GM18505 (cell line): Measurements from ENCODE around the gene CLIC1.

ENCODE experiments used
- ATAC-seq: cut with Tn5 transposase; IDR thresholded peaks from one replicate; pipeline ENCODE4 v1.9.1; 2021; ENCODE audit not compliant: unreplicated experiment
- POLR2A ChIP-seq: IDR thresholded peaks from 4 replicates; pipeline ENCODE4 v1.6.1; 2011; ENCODE audit warnings: borderline replicate concordance; ENCODE audit not compliant: insufficient read depth, insufficient read length; ENCODE audit errors: extremely low read depth

The CLIC1 gene

DNA sequence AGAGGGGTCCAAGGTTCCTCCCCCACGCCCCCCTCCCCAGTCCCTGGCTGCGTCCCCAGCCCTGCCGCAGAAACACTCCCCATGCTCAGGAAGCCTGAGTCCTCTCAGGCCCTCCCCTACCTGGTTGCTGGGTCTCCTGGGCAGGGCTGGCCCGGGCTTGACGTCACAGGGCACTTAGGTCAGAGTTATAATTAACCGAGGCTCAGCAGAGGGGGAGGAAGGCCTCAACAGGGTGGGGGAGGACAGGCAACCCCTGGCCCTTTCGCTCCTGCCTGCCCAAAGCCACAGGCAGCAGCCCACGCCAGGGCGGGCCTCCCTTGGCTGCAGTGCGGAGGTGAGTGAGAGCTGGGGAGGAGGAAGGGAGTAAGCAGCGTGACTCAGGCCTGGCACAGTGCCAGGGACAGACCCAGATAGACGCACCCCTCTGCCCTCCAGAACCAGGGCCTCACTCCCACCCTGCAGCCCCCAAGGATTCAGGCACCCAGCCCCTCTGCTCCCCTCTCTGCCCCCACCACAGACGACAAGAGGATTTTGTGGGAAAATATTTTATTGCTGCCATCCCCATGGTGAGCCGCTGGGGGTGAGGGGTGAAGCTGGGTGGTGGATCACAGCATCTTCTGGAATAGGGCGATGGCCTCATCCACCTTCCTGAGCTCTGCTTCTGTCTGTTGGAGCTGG is 40.8 kb upstream of the CLIC1 start, which contains the start of gene VWA7:
TSS of gene VWA7 (minus strand) at position 340 of the 678 bp plus-strand sequence. CDS start 549 bp downstream, outside the sequence.
- TF ChIP-seq POLR2A: peak; percentile 30
- peak; percentile 64 for ATAC-seq

DNA sequence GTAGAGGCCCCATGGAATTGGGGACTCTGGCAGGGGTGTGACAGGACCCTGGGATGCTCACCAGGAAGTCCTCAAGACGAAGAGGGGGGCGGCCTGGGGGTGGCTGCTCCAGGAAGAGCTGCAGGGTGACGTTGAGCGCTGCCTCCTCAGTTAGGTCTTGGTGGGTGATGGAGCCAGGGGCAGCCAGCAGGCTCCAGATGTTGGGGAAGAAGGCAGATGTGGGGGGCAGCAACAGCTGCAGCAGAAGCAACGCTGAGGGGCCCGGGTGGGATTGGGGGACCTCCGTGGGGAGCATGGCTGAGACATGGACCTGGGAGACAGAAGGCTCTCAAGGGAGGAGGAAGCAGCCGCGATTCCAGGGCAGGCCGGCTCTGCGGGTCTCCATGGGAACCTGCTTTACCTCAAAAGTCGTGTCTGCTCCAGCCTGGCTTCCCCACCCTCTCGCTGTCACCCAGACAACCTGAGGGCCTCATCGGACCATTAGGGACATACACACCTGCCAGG is 40.2 kb upstream of the CLIC1 start:
- no peak for TF ChIP-seq POLR2A
- ATAC-seq: no peak

DNA sequence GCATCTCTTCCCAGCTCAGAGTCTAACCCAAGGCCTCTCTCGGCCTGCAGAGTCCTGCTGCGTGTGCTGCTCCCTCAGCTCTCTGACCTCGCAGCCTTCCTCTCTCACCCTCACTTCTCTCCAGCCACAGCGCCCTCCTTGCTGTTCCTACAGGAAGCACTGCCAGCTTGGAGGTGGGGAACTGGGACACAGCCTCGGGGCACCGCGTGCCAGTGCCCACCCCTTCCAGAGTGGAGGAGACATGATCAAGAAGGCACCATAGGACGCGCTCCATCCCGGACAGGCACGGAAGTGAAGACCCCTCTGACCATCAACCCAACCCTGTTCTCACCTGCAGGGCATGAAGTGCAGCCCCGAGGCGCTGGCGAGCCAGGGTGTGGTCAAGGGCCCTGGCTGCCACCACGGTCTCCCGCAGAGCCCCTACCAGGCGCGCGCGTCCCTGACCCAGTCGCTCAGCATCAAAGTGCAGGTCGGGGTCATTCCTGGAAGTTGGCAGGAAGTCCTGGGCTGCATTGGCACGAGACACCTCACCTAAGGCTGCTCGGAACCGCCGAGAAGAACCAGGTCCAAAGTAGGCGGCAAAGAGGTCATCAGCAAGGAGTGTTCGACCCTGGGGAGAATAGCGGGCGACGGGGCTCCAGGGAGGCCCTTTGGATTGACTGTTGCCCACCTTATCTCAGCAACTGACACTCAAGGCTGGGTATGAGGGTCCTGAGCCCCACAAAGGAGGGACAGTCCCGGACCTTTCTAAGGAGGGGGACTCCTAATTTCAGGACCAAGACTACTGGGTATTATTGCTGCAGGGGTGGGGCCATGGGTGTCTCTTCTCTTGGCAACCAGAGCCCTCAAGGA is 39.5 kb upstream of the CLIC1 start:
- no peak for TF ChIP-seq POLR2A
- no peak for ATAC-seq

DNA sequence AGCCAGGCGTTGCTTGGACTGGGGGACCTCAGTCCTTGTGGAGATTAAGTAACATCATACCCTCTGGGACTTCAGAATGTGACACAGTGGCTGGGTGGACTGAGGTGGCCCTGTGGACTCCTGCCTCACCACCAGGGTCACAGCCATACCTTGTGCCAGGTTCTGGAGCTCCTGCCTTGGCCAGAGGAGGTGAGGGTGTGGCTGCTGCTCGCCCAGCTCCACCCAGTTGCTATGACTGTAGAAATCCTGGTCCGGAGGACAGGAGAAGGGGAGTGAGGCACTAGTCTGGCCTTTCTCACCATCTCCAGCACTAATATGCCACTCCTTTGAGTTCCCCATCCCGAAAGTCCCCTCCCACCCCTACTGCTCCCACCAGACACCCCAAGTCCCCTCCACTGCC is 38.9 kb upstream of the CLIC1 start:
- ATAC-seq: no peak
- TF ChIP-seq POLR2A: no peak

DNA sequence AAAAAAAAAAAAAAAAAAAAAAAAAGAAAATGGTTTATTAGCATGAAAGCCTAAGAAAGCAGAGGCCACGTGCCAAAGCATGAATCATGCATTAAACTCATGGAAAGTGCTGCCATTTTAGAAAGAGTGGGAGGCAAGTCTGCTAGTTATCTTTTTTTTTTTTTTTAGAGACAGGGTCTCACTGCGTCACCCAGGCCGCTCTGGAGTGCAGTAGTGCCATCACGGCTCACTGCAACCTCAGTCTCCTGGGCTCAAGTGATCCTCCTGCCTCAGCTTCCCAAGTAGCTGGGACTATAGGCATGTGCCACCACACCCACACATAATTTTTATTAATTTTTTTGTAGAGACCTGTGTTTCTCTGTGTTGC is 35.6 kb upstream of the CLIC1 start:
- no peak for ATAC-seq
- TF ChIP-seq POLR2A: no peak

DNA sequence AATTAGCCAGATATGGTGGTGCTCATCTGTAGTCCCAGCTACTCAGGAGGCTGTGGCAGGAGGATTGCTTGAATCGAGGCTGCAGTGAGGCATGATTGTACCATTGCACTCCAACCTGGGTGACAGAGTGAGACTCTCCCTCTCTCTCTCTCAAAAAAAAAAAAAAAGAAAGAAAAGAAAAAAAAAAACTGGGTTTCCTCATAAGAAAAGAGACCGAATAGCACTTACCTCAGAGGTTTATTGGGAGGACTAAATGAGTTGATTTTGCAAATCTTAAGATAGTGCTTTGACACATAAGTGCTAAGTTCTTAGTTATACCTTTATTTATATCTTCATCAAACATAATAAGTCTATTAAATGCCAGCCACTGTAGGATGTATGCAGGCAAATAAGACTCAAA is 34.5 kb upstream of the CLIC1 start:
- no peak for TF ChIP-seq POLR2A
- ATAC-seq: no peak

DNA sequence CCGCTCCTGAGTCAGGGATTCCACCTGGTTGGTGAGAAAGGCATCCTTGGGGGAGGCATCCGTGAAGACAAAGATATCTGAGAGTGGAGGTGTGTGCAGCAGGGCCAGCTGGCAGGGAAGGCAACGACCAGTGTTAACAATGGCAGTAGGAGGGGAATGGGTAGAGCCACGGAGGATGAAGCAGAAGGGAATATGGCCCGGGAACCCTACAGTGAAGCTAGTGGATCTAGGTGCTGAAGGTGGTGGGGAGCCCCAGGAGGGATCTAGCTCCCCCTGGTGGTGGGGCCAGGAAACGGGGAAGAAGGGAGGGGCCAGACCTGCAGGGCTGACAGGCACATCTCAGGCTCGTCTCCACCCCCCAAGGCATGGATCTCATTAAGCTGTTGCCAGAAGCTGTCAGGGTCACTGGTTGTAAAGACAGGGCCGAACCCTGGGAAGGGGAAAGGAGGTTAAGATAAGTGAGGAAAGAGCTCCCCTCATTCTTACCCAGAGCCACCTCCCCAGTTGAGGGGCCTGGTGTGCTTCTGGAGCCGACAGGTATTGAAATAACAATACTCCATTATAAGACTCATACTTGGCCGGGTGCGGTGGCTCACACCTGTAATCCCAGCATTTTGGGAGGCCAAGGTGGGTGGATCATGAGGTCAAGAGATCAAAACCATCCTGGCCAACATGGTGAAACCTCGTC is 33.5 kb upstream of the CLIC1 start:
- no peak for ATAC-seq
- no peak for TF ChIP-seq POLR2A

DNA sequence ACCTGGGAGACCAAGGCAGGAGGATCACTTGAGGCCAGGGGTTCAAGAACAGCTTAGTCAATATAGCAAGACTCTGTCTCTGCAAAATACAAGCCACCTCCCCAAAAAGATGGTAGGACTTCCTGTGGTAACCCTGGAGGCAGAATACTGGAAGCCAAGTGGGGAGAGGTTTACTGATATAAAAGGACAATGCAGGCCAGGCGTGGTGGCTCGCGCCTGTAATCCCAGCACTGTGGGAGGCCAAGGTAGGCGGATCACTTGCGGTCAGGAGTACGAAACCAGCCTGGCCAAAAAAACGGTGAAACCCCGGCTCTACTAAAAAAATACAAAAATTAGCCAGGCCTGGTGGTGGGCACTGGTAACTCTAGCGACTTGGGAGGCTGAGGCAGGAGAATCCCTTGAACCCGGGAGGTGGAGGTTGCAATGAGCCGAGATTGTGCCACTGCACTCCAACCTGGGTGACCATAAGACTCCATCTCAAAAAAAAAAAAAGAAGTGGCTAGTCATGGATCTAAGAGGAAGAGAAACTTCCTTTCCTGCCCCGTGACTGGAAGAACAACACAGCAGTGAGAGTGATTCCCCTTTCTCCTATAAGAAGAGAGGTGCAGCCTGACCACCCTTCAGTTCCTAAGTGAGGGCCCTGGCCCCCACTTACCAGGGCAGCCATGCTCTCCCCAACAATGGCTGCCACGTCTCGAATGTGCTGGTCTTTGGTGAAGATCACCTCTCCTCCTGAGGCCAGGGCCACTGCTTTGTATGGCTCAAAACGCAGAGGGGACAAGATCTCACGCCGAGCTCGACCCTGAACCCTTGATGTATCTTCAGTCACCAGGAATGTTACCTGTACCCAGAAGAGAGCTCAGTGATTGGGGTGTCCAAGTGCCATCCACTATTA is 32.3 kb upstream of the CLIC1 start:
- no peak for ATAC-seq
- no peak for TF ChIP-seq POLR2A

DNA sequence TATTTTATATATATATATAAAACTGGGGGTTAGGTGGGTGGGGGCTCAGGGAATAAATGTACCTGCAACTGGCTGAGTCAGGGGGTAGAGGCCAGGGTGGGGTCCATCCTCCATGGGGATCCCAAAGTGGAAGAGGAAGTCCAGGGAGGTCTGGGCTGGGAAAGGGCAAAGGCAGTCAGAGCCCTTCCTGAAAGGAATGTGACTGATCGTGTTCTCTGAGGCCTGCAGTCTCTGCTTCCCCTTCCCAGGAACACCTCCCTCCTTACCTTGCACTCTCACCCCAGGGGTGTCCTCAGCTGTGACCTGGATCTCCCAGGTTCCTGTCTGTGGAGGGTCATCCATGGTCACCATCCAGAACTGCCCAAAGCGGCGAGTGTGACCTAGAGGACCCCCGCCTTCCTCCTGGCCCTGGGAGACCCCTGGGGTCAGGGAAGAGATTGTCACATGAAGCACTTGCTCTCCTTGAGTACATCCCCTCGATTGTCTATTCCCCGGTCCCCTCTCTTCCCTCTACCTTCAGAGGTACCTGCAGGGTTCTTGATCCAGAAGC is 30.8 kb upstream of the CLIC1 start:
- no peak for TF ChIP-seq POLR2A
- ATAC-seq: no peak

DNA sequence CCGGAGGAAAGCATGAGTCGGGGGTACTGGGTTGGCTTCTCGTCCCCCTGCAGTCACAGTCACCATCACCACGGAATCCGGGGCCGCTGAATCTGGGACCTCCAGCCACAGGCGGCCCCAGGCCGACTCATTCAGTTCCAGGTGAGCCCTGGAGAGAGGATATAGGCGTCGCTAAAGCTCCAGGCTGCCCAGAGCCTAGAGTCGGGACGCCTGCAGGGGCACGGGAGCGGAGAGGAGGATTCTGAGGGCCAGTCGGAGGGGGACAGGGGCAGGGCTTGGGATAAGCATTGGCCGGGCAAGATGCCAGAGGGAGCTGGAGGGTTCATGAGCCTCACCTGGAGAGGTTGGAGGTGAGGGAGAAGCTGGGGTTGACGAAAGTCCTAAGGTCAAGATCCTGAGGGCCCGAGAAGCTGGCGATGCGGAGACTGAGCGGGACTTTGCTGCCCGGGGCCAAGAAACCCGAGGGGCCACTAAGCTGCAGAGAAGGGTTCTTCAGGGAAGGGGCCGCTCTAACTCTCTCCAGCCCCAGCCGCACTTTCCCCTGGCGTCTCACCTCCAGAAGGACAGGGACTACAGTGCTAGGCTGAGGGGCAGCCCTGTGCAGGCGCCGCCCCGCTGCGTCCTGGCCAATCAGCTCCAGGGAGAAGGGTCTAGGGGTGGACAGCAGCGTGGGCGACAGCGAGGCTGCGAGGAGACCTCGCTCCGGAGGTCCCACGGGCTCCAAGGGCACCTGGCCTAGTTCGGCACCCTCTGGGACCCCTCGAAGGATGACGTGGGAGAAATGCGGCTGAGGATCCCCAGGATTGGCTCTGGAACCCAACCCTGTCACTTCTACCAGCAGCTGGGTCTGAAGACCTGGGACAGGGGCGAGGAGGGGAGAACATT is 29.8 kb upstream of the CLIC1 start:
- no peak for ATAC-seq
- no peak for TF ChIP-seq POLR2A

DNA sequence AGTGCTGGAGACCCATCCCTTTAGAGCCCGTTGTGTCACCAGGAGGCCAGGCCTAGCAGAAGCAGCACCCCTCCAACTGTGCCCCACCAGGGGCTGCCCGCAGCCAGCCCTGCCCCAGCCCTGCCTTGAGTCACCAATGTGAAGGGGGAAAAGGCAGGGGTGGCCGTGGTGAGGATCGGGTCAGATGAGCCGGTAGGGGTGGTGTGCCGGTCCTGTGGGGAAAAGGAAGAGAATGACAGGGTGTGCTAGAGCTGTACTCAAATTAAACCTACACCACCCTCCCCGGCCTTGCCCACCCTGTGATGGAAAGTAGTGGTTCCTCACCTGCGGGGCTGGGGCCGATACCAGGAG is 29.2 kb upstream of the CLIC1 start:
- ATAC-seq: no peak
- no peak for TF ChIP-seq POLR2A
